Activated naive CD4-positive, alpha-beta T cell treated with anti-CD3 and anti-CD28 coated beads, Interleukin-2, amount 10 ng/mL, durations not matched to agents 7 days and 5 days (primary cell): Measurements from ENCODE around the gene CRYGN.
A peak's percentile ranks its signal among the peaks of the same experiment; 100 is the strongest.

Source experiments
- CTCF ChIA-PET: fragments of 350-600 bp; sonication (Branson Sonifier 250); formaldehyde crosslinking; loops from one replicate; lab custom pipeline; 2021; ENCODE audit warnings: antibody characterized with exemption; lab: Charles Lee
- DNase-seq: peaks from one replicate; pipeline ENCODE4 v3.0.0-alpha.2; 2020
- H3K27ac Mint-ChIP-seq: one replicate; pipeline ENCODE4 v1.8.0; 2021; ENCODE audit warnings: mild to moderate bottlenecking, moderate library complexity, mixed read lengths
- H3K27me3 Mint-ChIP-seq: one replicate; pipeline ENCODE4 v1.8.0; 2021; ENCODE audit warnings: mild to moderate bottlenecking, mixed read lengths
- H3K36me3 Mint-ChIP-seq: one replicate; pipeline ENCODE4 v1.8.0; 2021; ENCODE audit warnings: mixed read lengths
- H3K4me1 Mint-ChIP-seq: one replicate; pipeline ENCODE4 v1.8.0; 2021; ENCODE audit warnings: mixed read lengths
- H3K4me3 Mint-ChIP-seq: one replicate; pipeline ENCODE4 v1.8.0; 2021; ENCODE audit warnings: mild to moderate bottlenecking, moderate library complexity, mixed read lengths
- H3K9me3 Mint-ChIP-seq: one replicate; pipeline ENCODE4 v1.8.0; 2021; ENCODE audit warnings: mixed read lengths

The CRYGN gene

DNA sequence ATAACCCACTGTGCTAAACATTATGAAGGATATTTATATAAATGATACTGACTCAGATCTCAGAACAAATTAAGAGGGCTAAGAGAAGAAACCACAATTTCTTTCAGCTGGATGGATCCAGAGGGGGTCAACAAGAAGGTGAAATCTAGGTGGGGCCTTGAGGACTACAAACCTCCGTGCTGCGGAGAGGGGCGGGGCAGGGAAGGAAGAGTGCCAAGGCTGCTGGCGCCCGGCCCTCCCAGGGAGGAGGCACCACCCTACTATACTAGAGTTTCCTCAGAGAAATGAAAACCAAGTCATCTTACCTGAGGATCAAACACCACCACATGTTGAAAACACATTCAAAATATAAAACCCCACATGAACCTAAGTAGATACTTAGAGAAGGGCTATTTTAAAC, 29.3 kb upstream of the CRYGN start:
- Mint-ChIP-seq H3K36me3 (peaks cover 90% of the 10 kb centered on the region), H3K4me1 (peaks cover 46% of the 10 kb centered on the region), H3K27ac (no peak overlapping the region), H3K9me3 (peaks cover 5% of the 10 kb centered on the region), H3K4me3 (no peak overlapping the region), H3K27me3 (no peaks in the 10 kb centered on the region)
- CTCF ChIA-PET = no interaction called here
- no peak for DNase-seq

DNA sequence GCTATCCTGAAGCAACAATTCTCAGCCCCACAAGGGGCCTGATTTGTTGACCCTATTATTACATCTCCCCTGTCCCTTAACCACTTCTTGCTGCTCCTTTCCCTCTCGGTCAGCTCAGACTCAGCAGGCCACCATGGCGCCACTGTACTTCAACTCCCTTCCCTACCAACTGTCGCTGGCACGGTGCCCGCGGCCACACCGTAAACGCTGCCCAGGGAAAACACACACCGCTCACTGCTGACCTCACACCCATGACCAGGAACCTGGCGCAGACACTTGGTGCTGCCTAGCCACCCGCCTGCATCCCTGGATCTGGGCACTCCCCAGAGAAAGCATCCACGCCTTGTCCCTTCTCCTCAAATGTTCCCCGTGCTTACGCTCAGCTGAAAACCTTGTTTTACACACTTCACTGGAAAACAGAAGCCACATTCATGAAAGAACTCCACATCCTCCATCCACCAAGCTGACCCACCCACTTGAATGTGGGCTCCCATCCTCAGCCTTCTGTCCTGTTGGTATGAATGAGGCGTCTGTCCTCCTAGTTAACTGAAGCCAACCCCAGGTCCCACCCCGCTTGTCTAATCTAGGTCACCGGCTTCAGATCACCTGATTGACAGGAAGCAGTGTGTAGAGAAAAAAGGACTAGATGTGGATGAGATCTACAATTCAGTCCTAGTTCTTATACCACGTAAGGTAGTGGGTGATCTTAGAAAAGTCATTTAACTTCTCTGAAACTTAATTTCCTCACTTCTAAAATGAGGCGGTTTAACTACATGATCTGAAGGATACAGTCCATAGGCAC, 28.5 kb upstream of the CRYGN start:
- Mint-ChIP-seq H3K27me3 (no peaks in the 10 kb centered on the region), H3K36me3 (peaks cover 90% of the 10 kb centered on the region), H3K4me1 (peaks cover 39% of the 10 kb centered on the region), H3K4me3 (no peak overlapping the region), H3K27ac (peak overlapping the region; percentile 77), H3K9me3 (peaks cover 11% of the 10 kb centered on the region)
- no peak for DNase-seq
- CTCF ChIA-PET = no interaction called here

DNA sequence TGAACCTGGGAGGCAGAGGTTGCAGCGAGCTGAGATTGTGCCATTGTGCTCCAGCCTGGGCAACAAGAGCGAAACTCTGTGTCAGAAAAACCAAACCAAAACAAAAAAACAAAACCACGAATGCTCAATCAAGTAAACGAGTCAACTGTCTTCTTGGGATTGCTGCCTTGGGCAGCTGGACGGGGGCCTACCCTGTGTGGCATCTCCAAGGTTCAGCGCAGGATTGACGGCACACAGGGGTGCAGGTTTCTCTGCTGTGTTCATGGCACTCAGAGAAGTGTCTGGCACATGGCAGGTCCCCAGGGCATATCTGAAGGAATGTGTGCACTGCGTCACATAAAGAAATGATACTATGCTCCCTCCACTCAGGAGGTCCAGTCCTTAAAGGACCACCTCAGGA, 25.2 kb upstream of the CRYGN start:
- CTCF ChIA-PET = no interaction called here
- Mint-ChIP-seq H3K4me1 (peaks cover 15% of the 10 kb centered on the region), H3K27ac (no peak overlapping the region), H3K27me3 (peaks cover 16% of the 10 kb centered on the region), H3K36me3 (peaks cover 74% of the 10 kb centered on the region), H3K9me3 (peaks cover 26% of the 10 kb centered on the region), H3K4me3 (no peak overlapping the region)
- DNase-seq = no peak

DNA sequence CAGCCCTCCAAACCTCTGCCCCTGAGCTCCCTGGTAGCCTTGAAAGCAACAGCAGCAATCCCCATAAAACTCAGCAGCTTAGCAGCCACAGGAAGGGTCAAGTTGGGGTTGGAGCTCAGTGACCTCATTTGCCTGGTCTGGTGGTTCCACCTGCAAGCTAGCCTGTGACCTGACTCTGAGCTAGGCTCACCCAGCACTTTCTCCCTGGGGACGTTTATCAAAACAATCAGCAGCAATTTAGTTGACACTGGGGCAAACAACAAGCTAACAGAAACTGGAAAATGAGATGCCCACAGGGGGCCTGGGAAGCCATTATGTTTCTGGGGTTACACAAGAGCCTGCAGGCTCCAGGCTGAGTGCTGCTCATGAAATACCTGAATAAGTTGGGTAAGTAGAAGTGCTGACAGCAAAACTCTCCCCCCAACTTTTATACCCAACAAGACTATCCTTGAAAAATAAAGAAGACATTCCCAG, 22.4 kb upstream of the CRYGN start:
- peaks cover 46% of the 10 kb centered on the region for H3K36me3 Mint-ChIP-seq
- no peaks in the 10 kb centered on the region for H3K4me1 Mint-ChIP-seq
- H3K4me3 Mint-ChIP-seq = no peak overlapping the region
- DNase-seq = no peak
- CTCF ChIA-PET = interaction anchor here (1.0 to 1.3 kb wide), 2 partner anchors 14 to 296 kb away, joined by 3 read pairs; no protein-coding TSS in a partner anchor
- H3K9me3 Mint-ChIP-seq = peaks cover 26% of the 10 kb centered on the region
- peaks cover 42% of the 10 kb centered on the region for H3K27me3 Mint-ChIP-seq
- H3K27ac Mint-ChIP-seq = no peak overlapping the region

DNA sequence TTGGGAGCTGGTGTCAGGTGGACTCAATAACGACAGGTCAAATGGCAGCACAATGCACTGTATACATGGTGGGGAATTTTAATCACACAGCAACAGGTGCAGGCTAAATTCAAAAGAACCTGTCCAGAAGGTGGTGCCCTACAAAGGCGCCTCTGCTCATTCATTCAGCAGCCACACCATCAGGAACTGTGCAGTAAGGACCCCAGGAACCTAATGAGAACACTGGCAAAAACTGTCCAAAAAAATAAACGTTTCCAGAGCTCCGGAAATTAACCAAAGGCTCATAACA, 21.9 kb upstream of the CRYGN start:
- peaks cover 26% of the 10 kb centered on the region for H3K9me3 Mint-ChIP-seq
- peaks cover 42% of the 10 kb centered on the region for H3K27me3 Mint-ChIP-seq
- CTCF ChIA-PET = interaction anchor here (1.0 to 1.3 kb wide), 2 partner anchors 14 to 297 kb away, joined by 3 read pairs; no protein-coding TSS in a partner anchor
- no peak overlapping the region for H3K4me3 Mint-ChIP-seq
- no peak overlapping the region for H3K27ac Mint-ChIP-seq
- DNase-seq = no peak
- peaks cover 41% of the 10 kb centered on the region for H3K36me3 Mint-ChIP-seq
- H3K4me1 Mint-ChIP-seq = no peaks in the 10 kb centered on the region

DNA sequence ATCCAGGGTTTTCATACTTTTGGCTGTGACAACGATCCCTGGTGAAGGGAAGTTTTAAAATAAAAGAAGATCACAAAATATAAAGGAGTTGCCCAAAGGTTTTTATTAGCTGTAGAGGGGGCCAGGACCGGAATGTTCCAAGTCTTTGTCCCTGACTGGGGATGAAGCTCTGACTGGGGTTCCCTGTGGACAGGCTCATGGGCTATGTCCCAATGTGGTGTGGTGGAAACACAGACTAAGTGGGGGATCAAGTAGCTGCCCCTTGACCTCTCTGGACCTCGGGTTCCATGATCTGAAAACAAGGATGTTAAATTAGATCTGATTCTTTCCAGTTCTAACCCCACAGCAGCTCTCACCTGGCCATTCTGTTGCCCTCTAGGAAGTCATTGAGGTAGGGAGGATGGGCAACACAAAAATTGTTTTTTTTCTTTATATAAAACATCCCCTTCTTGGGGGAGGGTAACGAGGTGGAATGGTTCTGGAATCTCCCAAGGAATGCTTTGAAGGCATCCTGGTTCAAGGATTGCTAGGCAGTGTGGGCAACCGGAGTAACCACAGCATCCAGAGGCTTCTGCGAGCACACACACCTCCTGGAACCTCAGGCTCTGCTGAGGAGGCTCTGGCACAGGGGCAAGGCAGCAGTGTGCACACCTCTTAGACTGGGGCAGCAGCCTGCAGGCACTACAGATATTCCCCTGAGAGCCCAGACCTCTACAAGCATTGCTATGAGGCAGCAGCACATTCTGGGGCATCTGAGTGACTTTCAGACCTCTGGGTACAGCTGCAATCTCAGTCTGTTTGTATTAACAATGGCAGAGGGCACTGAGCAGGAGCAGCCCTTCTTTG, 21.4 kb upstream of the CRYGN start:
- CTCF ChIA-PET = interaction anchor here (0.6 to 1.3 kb wide), 4 partner anchors 13 to 297 kb away, joined by 3 read pairs; no protein-coding TSS in a partner anchor
- H3K9me3 Mint-ChIP-seq = peaks cover 26% of the 10 kb centered on the region
- no peak overlapping the region for H3K27ac Mint-ChIP-seq
- H3K4me3 Mint-ChIP-seq = no peak overlapping the region
- no peaks in the 10 kb centered on the region for H3K4me1 Mint-ChIP-seq
- peaks cover 46% of the 10 kb centered on the region for H3K27me3 Mint-ChIP-seq
- peaks cover 39% of the 10 kb centered on the region for H3K36me3 Mint-ChIP-seq
- no peak for DNase-seq

DNA sequence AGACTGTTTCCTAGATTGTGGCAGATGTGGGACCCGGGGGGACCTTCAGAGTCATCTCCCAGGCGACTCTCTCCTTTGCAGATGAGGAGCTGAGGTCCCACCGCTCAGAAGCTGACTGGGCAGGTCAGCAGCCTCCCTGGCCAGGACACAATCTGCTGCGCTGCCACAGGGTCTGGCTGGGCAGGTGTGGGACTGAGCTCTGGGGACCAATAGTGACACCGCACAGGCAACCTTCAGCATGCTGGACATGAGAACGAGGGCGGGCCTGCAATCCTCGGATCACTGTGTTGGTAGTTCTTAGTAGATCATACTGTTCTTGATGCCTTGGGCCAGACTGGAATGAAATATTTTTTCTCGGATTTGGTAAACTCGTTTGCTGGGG, 20.5 kb upstream of the CRYGN start:
- Mint-ChIP-seq H3K4me3 (no peak overlapping the region), H3K27ac (no peak overlapping the region), H3K27me3 (peaks cover 50% of the 10 kb centered on the region), H3K9me3 (peaks cover 25% of the 10 kb centered on the region), H3K36me3 (peaks cover 32% of the 10 kb centered on the region), H3K4me1 (no peaks in the 10 kb centered on the region)
- DNase-seq = no peak
- CTCF ChIA-PET = interaction anchor here (0.9 kb wide), 1 partner anchor 299 kb away, joined by 3 read pairs; no protein-coding TSS in a partner anchor

DNA sequence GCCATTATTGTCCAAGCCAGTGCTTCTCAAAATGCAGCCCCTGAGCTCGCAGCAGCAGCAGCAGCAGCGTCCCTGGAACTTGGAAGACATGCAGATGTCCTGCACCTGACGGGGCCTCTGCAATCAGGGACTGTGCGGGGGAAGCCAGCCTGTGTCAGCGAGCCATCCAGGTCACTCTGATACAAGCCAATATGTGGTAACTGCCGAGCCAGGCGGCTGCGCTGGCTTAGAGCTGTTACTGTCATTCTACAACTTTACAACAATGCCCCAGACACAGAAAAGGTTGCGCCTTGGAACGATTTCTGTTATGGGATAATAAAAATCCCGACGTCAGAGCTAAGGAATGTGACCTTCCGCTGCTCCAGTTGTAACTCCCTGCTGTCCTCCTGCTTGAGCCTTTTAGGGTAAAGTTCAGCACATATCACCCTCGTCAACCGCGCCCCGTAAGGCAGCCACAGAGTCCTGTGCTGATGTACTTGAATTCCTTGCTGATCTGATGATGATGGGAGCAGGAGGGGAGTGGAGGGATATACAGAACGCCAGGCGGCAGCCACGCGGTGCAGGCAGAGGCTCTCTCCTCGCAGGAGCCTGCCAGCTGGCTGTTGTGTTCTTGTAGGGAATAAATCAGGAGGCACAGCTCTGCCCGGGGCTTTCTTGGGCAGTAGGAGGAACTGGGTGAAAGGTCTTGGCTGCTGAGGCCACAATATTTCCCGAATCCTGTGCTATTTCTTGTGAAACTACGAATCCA, 20.0 kb upstream of the CRYGN start:
- peaks cover 26% of the 10 kb centered on the region for H3K36me3 Mint-ChIP-seq
- H3K27me3 Mint-ChIP-seq = peaks cover 50% of the 10 kb centered on the region
- H3K9me3 Mint-ChIP-seq = peaks cover 21% of the 10 kb centered on the region
- no peaks in the 10 kb centered on the region for H3K4me1 Mint-ChIP-seq
- no peak overlapping the region for H3K27ac Mint-ChIP-seq
- CTCF ChIA-PET = interaction anchor here (0.9 kb wide), 1 partner anchor 300 kb away, joined by 3 read pairs; no protein-coding TSS in a partner anchor
- H3K4me3 Mint-ChIP-seq = no peak overlapping the region
- no peak for DNase-seq

DNA sequence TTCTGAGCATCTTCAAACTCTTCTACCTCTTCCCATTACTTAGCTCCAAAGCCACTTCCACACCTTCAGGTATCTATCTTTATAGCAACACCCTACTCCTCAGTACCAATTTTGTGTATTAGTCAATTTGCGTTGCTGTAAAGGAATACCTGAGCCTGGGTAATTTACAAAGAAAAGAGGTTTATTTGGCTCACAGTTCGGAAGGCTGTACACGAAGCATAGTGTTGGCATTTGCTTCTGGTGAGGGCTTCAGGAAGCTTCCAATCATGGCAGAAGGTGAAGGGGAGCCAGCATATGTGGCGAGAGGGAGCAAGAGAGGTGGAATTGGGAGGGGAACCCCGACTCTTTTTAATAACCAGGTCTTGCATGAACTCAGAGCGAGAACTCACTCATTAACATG, 17.6 kb upstream of the CRYGN start:
- Mint-ChIP-seq H3K4me1 (no peaks in the 10 kb centered on the region), H3K4me3 (no peak overlapping the region), H3K9me3 (peaks cover 7% of the 10 kb centered on the region), H3K36me3 (peaks cover 4% of the 10 kb centered on the region), H3K27ac (no peak overlapping the region), H3K27me3 (peaks cover 64% of the 10 kb centered on the region)
- CTCF ChIA-PET = interaction anchor here (2.0 kb wide), 1 partner anchor 10 kb away, joined by 4 read pairs; no protein-coding TSS in a partner anchor
- DNase-seq = no peak

DNA sequence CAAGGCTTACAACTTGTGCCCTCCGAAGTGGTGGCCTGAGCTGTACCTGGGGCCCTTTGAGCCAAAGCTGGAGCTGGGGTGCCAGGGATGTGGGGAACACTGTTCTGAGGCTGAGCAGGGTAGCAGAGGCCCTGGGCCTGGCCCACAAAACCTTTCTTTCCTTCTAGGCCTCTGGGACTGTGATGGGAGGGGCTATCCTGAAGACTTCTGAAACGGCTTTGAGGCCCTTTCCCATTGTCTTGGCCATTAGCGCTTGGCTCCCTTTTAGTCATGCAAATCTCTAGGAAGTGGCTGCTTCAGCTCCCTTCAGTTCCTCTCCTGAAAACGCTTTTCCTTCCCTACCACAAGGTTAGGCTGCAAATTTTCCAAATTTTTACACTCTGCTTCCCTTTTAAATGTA, 16.8 kb upstream of the CRYGN start:
- no peak for DNase-seq
- Mint-ChIP-seq H3K4me3 (no peak overlapping the region), H3K36me3 (peaks cover 4% of the 10 kb centered on the region), H3K27ac (no peak overlapping the region), H3K27me3 (peaks cover 66% of the 10 kb centered on the region), H3K4me1 (no peaks in the 10 kb centered on the region), H3K9me3 (no peaks in the 10 kb centered on the region)
- CTCF ChIA-PET = no interaction called here

DNA sequence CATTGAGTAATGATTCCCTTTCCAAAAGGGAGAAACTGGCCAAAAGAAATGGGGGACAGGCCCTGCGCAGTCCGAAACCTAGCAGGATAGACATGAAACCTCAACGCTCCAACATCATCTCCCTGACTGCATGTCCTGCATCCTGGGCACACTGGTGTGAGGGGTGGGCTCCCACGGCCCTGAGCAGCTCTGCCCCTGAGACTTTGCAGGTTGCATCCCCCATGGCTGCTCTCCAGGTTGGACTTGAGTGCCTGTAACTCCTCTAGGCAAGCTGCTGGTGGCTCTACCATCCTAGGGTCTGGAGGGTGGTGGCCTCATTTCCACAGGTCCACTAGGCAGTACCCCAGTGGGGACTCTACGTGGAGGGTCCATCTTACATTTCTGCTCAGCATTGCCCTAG, 16.3 kb upstream of the CRYGN start:
- no peak overlapping the region for H3K4me3 Mint-ChIP-seq
- no peak for DNase-seq
- no peak overlapping the region for H3K27ac Mint-ChIP-seq
- no peaks in the 10 kb centered on the region for H3K9me3 Mint-ChIP-seq
- H3K27me3 Mint-ChIP-seq = peaks cover 66% of the 10 kb centered on the region
- no peaks in the 10 kb centered on the region for H3K4me1 Mint-ChIP-seq
- CTCF ChIA-PET = no interaction called here
- peaks cover 4% of the 10 kb centered on the region for H3K36me3 Mint-ChIP-seq

DNA sequence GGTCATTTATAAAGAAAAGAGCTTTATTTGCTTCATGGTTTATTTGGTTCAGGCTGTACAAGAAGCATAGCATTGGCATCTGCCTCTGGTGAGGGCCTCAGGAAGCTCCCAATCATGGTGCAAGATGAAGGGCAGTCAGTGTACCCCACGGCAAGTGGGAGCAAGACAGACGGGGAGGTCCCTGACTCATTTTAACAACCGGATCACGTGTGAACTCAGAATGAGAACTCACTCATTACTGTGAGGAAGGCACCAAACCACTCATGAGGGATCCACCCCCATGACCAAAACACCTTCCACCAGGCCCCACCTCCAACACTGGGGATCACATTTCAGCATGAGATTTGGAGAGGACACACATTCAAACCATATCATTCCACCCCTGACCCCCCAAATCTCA, 15.7 kb upstream of the CRYGN start:
- Mint-ChIP-seq H3K4me1 (no peaks in the 10 kb centered on the region), H3K27ac (no peak overlapping the region), H3K36me3 (no peaks in the 10 kb centered on the region), H3K27me3 (peaks cover 66% of the 10 kb centered on the region), H3K4me3 (no peak overlapping the region), H3K9me3 (no peaks in the 10 kb centered on the region)
- CTCF ChIA-PET = interaction anchor here (1.3 kb wide), 1 partner anchor 87 kb away, joined by 4 read pairs; no protein-coding TSS in a partner anchor
- no peak for DNase-seq

DNA sequence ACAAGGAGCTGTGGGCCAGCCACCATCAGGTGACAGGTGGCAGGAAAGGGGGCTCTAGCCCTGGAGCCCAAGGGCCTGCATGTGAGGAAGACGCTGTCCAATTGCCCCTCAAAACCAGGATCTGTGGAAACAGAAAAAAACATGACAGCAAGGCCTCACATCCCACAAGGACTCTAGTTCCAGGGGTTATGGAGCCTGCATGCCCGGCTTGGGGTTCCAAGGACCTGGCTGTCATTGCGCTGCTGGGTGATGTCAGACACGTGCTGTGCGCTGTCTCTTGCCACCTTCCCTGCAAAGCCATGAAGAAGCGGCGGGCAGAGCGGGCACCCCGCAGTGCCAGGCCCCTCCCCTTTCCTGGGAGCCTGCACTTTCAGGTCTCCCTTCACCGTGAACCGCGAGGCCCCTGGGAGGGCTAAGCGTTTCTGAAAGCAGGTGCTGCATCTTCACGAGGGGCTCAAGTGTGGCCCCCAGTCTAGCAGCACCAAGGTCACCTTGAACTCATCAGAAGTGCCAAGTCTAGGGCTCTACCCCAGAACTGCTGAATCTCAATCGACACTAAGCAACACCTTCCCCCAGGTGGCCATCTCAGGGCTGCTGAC, 15.1 kb upstream of the CRYGN start:
- Mint-ChIP-seq H3K36me3 (no peaks in the 10 kb centered on the region), H3K4me3 (no peak overlapping the region), H3K27me3 (peaks cover 66% of the 10 kb centered on the region), H3K9me3 (no peaks in the 10 kb centered on the region), H3K27ac (no peak overlapping the region), H3K4me1 (no peaks in the 10 kb centered on the region)
- CTCF ChIA-PET = interaction anchor here (1.3 kb wide), 1 partner anchor 87 kb away, joined by 4 read pairs; no protein-coding TSS in a partner anchor
- DNase-seq = peak; percentile 18
